Tibial artery (tissue), 4 donors: ENCODE measurements around the gene APCDD1L.

ENCODE experiments used
- DNase-seq, 2 donors: peaks; one replicate each; pipeline ENCODE4 v3.0.0-alpha.2; 2019
- H3K27ac ChIP-seq, 2 donors: fragments of 200-600 bp; sonication (generic) in 1 of 2; 1 replicate in 1 of 2; 2 replicates in 1 of 2; pipeline ENCODE4 v1.5.1; 2018 to 2019; ENCODE audit warnings: mild to moderate bottlenecking in 1 of 2
- H3K27me3 ChIP-seq, 2 donors: fragments of 200-600 bp; sonication (generic) in 1 of 2; one replicate each; pipeline versions ENCODE4 v1.5.1 to v1.6.0; 2016 to 2019
- H3K36me3 ChIP-seq, 3 donors: fragments of 200-600 bp; sonication (generic) in 2 of 3; one replicate each; pipeline ENCODE4 v1.5.1; 2016 to 2019; ENCODE audit warnings: mild to moderate bottlenecking in 2 of 3
- H3K4me1 ChIP-seq, 4 donors: fragments of 200-600 bp; sonication (generic) in 2 of 4; 1 replicate in 3 of 4; 2 replicates in 1 of 4; pipeline ENCODE4 v1.5.1; 2016 to 2019
- H3K4me3 ChIP-seq, 2 donors: fragments of 200-600 bp; sonication (generic) in 1 of 2; 1 replicate in 1 of 2; 2 replicates in 1 of 2; pipeline ENCODE4 v1.5.1; 2018 to 2019; ENCODE audit warnings: mild to moderate bottlenecking in 2 of 2
- H3K9me3 ChIP-seq, 3 donors: fragments of 200-600 bp; sonication (generic) in 1 of 3; one replicate each; pipeline ENCODE4 v1.5.1; 2016 to 2019
- intact Hi-C: fragments of 100-400 bp; cut with DNase I; formaldehyde crosslinking; loops from one replicate; pipeline ENCODE4 v1.15.0; 2023; ENCODE audit warnings: low total_unique reads
- TF ChIP-seq, protein P1 (sequence below), 2 experiments: fragments of 200-600 bp in 1 of 2; fragments of 450-650 bp in 1 of 2; IDR thresholded peaks; one replicate each; pipeline ENCODE4 v1.5.1; 2017 to 2019; ENCODE audit warnings: antibody characterized with exemption in 2 of 2, mild to moderate bottlenecking in 1 of 2, moderate library complexity in 1 of 2

Gene APCDD1L

GRCh38 chr20:58454460-58454859 is 60.7 kb downstream of the APCDD1L start:
- H3K4me3 ChIP-seq, result no peak overlapping the region
- no peak overlapping the region for H3K27ac ChIP-seq
- no peaks in the 10 kb centered on the region for H3K9me3 ChIP-seq
- DNase-seq, result no peak
- TF ChIP-seq, protein P1, sequence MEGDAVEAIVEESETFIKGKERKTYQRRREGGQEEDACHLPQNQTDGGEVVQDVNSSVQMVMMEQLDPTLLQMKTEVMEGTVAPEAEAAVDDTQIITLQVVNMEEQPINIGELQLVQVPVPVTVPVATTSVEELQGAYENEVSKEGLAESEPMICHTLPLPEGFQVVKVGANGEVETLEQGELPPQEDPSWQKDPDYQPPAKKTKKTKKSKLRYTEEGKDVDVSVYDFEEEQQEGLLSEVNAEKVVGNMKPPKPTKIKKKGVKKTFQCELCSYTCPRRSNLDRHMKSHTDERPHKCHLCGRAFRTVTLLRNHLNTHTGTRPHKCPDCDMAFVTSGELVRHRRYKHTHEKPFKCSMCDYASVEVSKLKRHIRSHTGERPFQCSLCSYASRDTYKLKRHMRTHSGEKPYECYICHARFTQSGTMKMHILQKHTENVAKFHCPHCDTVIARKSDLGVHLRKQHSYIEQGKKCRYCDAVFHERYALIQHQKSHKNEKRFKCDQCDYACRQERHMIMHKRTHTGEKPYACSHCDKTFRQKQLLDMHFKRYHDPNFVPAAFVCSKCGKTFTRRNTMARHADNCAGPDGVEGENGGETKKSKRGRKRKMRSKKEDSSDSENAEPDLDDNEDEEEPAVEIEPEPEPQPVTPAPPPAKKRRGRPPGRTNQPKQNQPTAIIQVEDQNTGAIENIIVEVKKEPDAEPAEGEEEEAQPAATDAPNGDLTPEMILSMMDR (IDR thresholded peaks at IDR 0.05), result no peak
- H3K36me3 ChIP-seq, result peaks cover 0 to 11% (median 5%) of the 10 kb centered on the region in 3 donors
- intact Hi-C loops, result no loop called here
- H3K27me3 ChIP-seq, result no peaks in the 10 kb centered on the region
- H3K4me1 ChIP-seq, result no peaks in the 10 kb centered on the region

GRCh38 chr20:58453391-58453790 is 61.8 kb downstream of the APCDD1L start:
- Histone ChIP-seq H3K4me3 (no peak overlapping the region), H3K36me3 (peaks cover 3 to 18% (median 10%) of the 10 kb centered on the region in 3 donors), H3K9me3 (no peaks in the 10 kb centered on the region), H3K4me1 (no peaks in the 10 kb centered on the region), H3K27me3 (no peaks in the 10 kb centered on the region), H3K27ac (no peak overlapping the region)
- TF ChIP-seq, protein P1 (IDR thresholded peaks at IDR 0.05), result no peak
- DNase-seq, result no peak
- intact Hi-C loops, result no loop called here

GRCh38 chr20:58452667-58453255 is 62.4 kb downstream of the APCDD1L start:
- H3K36me3 ChIP-seq, result peaks cover 6 to 24% (median 14%) of the 10 kb centered on the region in 3 donors
- intact Hi-C loops, result no loop called here
- DNase-seq, result no peak
- no peaks in the 10 kb centered on the region for H3K4me1 ChIP-seq
- no peaks in the 10 kb centered on the region for H3K27me3 ChIP-seq
- no peak overlapping the region for H3K27ac ChIP-seq
- TF ChIP-seq, protein P1 (IDR thresholded peaks at IDR 0.05), result no peak
- no peaks in the 10 kb centered on the region for H3K9me3 ChIP-seq
- no peak overlapping the region for H3K4me3 ChIP-seq

DNA sequence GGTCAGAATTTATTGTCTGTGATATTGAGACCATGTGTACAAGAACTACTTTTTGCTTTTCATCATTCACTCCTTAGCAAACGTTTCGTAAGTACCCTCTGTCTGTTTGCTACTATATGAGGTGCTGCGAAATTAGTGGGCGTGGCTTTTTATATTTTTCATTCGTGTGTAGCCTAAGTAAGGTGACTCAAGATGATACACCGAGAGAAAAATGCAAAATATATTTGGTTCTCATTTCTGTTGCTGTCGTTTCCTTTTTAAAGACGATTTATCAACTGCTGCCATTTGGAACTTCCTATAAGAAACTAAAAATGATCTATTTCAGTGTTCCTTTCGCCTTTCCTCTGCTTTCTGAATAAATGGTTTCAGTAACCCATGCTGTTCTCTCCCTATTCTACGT is 64.9 kb downstream of the APCDD1L start:
- H3K9me3 ChIP-seq, result no peaks in the 10 kb centered on the region
- H3K4me3 ChIP-seq, result no peak overlapping the region
- H3K36me3 ChIP-seq, result peaks cover 12 to 48% (median 27%) of the 10 kb centered on the region in 3 donors
- DNase-seq, result no peak
- H3K27ac ChIP-seq, result no peak overlapping the region
- intact Hi-C loops, result no loop called here
- H3K27me3 ChIP-seq, result no peaks in the 10 kb centered on the region
- peaks cover 0 to 3% (median 0%) of the 10 kb centered on the region in 4 donors for H3K4me1 ChIP-seq
- TF ChIP-seq, protein P1 (IDR thresholded peaks at IDR 0.05), result no peak

GRCh38 chr20:58449681-58450221 is 65.4 kb downstream of the APCDD1L start:
- DNase-seq, result no peak
- Histone ChIP-seq H3K27ac (no peak overlapping the region), H3K27me3 (no peaks in the 10 kb centered on the region), H3K9me3 (no peaks in the 10 kb centered on the region), H3K36me3 (peaks cover 12 to 53% (median 32%) of the 10 kb centered on the region in 3 donors), H3K4me3 (no peak overlapping the region), H3K4me1 (peaks cover 0 to 3% (median 0%) of the 10 kb centered on the region in 4 donors)
- intact Hi-C loops, result no loop called here
- TF ChIP-seq, protein P1 (IDR thresholded peaks at IDR 0.05), result no peak
